ENCODE measurements around the gene ODC1. TPM values are rescaled to one million over a fixed set of nuclear protein-coding genes. Genes with fewer than 3 reads are reported as not detected.

The ODC1 gene
- total RNA-seq, 1 experiment from 2014 or later, result 231 TPM

DNA sequence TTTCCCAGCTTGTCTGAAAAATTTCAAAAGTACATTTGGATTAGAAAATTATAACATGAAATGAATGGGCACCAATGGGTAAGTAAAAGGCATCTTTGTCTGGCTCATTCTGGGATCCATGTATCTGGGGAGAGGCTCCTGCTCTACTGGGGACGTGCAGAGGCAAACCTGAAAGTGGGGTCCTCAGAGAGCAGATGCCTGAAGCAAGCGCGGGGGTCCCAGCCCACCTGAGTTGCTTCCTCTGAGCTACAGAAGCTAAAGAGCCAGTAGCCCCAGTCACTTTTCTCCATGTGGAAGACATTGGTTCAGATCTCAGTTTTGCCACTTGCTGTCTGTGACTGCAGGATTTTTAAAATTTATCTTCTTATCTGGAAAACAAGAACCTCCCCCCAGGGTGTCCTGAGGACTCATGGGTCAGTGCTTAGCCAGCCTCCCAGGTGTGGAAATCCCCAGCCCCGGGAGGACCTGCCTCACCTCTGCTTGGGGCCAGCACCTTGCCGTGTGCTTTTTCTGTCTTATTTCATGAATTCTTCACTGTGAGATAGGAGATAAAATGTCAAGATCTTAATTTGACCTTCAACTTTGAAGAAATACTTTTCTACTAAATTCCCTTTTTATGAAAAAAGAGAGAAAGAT is 25.1 kb upstream of the ODC1 start:
- no peak overlapping the region for H3K27ac ChIP-seq (ENCODE audit: low read depth, low read length)
- intact Hi-C loops (cut with micrococcal nuclease), result no loop called here
- no peaks in the 10 kb centered on the region for H4K20me1 ChIP-seq (ENCODE audit: insufficient read depth)
- H3K79me2 ChIP-seq (ENCODE audit: insufficient read depth, low read length), result no peaks in the 10 kb centered on the region
- RAD21 ChIA-PET (ENCODE audit: low non-redundant PET in 1 of 2, low total read pairs in 2 of 2, uncharacterized antibody in 2 of 2, unreplicated experiment in 2 of 2), result no interaction called here
- H3K36me3 ChIP-seq (ENCODE audit: control insufficient read depth in 1 of 2, insufficient read depth in 2 of 2, low read length in 2 of 2), result no peaks in the 10 kb centered on the region
- no peaks in the 10 kb centered on the region for H3K9me2 ChIP-seq (ENCODE audit: insufficient read depth)
- BruUV-seq (replicated peaks), result no TSS peak
- DNase-seq (ENCODE audit: low read depth, low spot score), result no peak
- POLR2A ChIA-PET, result no interaction called here
- H3K4me3 ChIP-seq (replicated peaks in 1 of 2; ENCODE audit: low read depth in 1 of 2, low read length in 2 of 2), result no peak overlapping the region
- ATAC-seq, result no peak
- no peaks in the 10 kb centered on the region for H3K9me3 ChIP-seq (ENCODE audit: control insufficient read depth in 1 of 2, insufficient read depth in 1 of 2, low read depth in 1 of 2, low read length in 2 of 2)
- H3K4me1 ChIP-seq (ENCODE audit: control insufficient read depth in 1 of 2, insufficient read depth in 2 of 2, low read length in 2 of 2), result no peaks in the 10 kb centered on the region
- CTCF ChIA-PET, result no interaction called here
- no peak overlapping the region for H2AFZ ChIP-seq (ENCODE audit: low read depth, low read length, poor library complexity, severe bottlenecking)
- TF ChIP-seq POLR2AphosphoS5 (IDR thresholded peaks at IDR 0.05; ENCODE audit: low read depth, low read length) (no peak), EZH2phosphoT487 (IDR thresholded peaks at IDR 0.05; ENCODE audit: borderline replicate concordance) (no peak), SP1 (IDR thresholded peaks at IDR 0.05; ENCODE audit: low read depth) (no peak), REST (IDR thresholded peaks at IDR 0.05; ENCODE audit: low read depth) (no peak), SRF (IDR thresholded peaks at IDR 0.05; ENCODE audit: low read depth) (no peak), CBX3 (IDR thresholded peaks at IDR 0.05; ENCODE audit: low read depth) (no peak), ATF3 (IDR thresholded peaks at IDR 0.05) (no peak), EGR1 (IDR thresholded peaks at IDR 0.05; ENCODE audit: low read depth) (no peak), CEBPB (IDR thresholded peaks at IDR 0.05; ENCODE audit: low read depth) (no peak), ZFX (IDR thresholded peaks at IDR 0.05) (no peak), POLR2A (IDR thresholded peaks at IDR 0.05; ENCODE audit: borderline replicate concordance, extremely low read depth, insufficient read depth, insufficient read length) (no peak), ELF1 (IDR thresholded peaks at IDR 0.05; ENCODE audit: borderline replicate concordance, low read depth) (no peak), YY1 (IDR thresholded peaks at IDR 0.05; ENCODE audit: extremely low read depth, insufficient replicate concordance, low read depth, low read length) (no peak)
- TF ChIP-seq, protein P1, sequence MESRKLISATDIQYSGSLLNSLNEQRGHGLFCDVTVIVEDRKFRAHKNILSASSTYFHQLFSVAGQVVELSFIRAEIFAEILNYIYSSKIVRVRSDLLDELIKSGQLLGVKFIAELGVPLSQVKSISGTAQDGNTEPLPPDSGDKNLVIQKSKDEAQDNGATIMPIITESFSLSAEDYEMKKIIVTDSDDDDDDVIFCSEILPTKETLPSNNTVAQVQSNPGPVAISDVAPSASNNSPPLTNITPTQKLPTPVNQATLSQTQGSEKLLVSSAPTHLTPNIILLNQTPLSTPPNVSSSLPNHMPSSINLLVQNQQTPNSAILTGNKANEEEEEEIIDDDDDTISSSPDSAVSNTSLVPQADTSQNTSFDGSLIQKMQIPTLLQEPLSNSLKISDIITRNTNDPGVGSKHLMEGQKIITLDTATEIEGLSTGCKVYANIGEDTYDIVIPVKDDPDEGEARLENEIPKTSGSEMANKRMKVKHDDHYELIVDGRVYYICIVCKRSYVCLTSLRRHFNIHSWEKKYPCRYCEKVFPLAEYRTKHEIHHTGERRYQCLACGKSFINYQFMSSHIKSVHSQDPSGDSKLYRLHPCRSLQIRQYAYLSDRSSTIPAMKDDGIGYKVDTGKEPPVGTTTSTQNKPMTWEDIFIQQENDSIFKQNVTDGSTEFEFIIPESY (IDR thresholded peaks at IDR 0.05; ENCODE audit: extremely low read depth, insufficient replicate concordance, low read length), result no peak
- no peaks in the 10 kb centered on the region for H3K27me3 ChIP-seq (ENCODE audit: insufficient read depth, low read length)
- no peak overlapping the region for H3K4me2 ChIP-seq (ENCODE audit: low read length)
- no peak overlapping the region for H3K9ac ChIP-seq (ENCODE audit: low read length)
